ES-I3 (cell line): ENCODE results near the gene SLC25A22.

ENCODE experiments used
- H3K36me3 ChIP-seq: 2 replicates; pipeline ENCODE4 v1.6.1; 2013; ENCODE audit warnings: mild to moderate bottlenecking, low read length, control low read depth, moderate library complexity; ENCODE audit not compliant: insufficient read depth
- H3K4me1 ChIP-seq: 2 replicates; pipeline ENCODE4 v1.6.1; 2013; ENCODE audit warnings: mild to moderate bottlenecking, control low read depth, low read length; ENCODE audit not compliant: insufficient read depth
- H3K9ac ChIP-seq: 2 replicates; pipeline ENCODE4 v1.6.1; 2013; ENCODE audit warnings: low read depth, mild to moderate bottlenecking, low read length, moderate library complexity
- H3K9me3 ChIP-seq: 2 replicates; pipeline ENCODE4 v1.6.1; 2013; ENCODE audit warnings: mild to moderate bottlenecking, low read length, moderate library complexity; ENCODE audit not compliant: control insufficient read depth, insufficient read depth

SLC25A22 gene

DNA sequence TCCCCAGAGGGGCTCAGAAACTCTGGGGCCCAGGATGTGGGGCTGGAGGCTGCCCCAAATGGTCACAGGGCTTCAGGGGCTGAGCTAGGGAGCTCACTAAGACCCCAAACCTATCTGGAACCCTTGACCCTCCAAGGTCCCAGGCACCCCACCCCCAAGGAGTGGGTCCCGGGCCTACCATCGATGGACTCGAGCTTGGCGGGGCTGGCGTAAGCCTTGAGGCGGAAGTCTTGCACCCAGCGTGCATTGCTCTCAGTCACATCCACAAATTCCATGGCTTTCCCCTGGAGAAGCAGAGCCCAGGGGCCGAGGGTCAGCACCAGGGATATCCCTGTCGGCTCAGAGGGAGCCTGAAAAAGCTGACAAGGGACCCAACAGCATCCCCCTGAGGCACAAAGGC lies 24.3 kb downstream of the SLC25A22 start:
- Histone ChIP-seq H3K4me1 (peaks cover 5% of the 10 kb centered on the region; the same call in 1 of the 2 replicates), H3K36me3 (peaks cover 4% of the 10 kb centered on the region), H3K9me3 (no peaks in the 10 kb centered on the region), H3K9ac (no peak overlapping the region)

DNA sequence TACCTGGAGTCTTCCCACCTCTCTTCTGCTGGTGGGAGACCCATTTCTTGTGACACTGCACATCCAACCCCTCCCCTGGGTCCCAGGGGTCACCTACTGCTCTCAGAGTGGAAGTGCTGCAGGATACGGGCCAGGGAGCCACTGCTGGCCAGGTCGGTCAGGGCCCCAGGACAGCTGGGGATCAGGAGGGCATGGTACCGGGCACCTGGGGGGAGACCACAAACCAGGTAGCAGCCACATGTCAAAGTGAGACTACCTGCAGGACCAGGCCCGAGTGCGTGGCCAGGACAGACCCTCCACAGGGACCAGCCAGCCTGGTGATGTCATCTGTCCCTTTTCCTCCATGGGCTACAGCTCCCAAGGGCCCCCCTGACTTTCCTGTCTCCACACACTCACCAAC lies 24.7 kb downstream of the SLC25A22 start:
- Histone ChIP-seq H3K4me1 (peaks cover 5% of the 10 kb centered on the region; the same call in 1 of the 2 replicates), H3K36me3 (peaks cover 4% of the 10 kb centered on the region), H3K9ac (no peak overlapping the region), H3K9me3 (no peaks in the 10 kb centered on the region)

DNA sequence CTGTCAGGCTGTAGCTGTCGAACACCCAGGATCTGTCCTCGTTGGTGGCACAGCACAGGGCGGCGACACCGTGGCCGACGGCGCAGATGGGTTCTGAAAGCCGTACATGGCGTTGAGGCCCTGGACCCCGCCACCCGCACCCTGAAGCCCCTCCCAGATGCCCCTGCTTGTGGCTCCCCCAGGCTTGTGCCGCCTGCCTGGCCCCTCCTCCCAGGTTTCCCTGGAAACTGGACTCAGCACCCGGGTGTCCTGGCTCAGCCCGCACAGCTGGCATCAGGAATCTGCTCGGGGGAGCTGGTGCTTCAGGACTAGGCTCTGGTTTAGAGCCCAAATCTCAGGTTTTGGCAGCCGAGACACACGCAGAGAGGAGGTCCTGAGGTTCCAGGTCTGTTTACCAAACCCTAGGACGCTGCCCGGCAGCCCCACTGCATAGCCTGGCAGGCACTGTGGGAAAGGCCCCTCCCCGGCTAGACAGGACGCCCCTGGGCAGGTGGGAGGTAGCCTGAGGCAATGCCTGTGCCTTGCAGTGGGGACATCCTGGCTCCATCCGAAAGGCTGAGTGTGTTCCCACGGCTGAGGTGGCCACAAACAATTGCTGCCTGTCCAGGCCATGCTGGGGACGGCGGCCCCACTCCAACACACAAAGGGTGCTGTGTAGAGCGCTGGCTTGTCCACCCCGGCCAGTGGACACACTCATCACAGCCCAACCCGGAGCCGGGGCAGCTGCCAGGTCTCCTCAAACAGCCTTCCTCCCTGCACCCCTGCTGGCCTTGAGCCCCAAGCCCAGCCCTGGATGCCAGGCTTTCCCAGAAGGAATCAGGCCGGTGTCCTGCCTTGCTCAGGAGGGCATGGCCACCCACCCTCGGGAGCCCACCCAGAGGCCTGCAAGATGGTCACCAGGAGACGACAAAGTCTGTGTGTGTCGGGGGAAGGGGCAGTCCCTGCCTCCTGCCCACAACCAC lies 25.4 kb downstream of the SLC25A22 start:
- H3K36me3 ChIP-seq = peaks cover 4% of the 10 kb centered on the region
- peaks cover 5% of the 10 kb centered on the region; the same call in 1 of the 2 replicates for H3K4me1 ChIP-seq
- H3K9me3 ChIP-seq = no peaks in the 10 kb centered on the region
- no peak overlapping the region for H3K9ac ChIP-seq

- H3K4me1 ChIP-seq = peaks cover 5% of the 10 kb centered on the region; the same call in 1 of the 2 replicates
- H3K9me3 ChIP-seq = no peaks in the 10 kb centered on the region
- peaks cover 8% of the 10 kb centered on the region for H3K36me3 ChIP-seq
- no peak overlapping the region for H3K9ac ChIP-seq
These were observed 26.4 kb downstream of the SLC25A22 start for GRCh38 chr11:771617-772204.

- Histone ChIP-seq H3K9ac (no peak overlapping the region), H3K9me3 (no peaks in the 10 kb centered on the region), H3K4me1 (peaks cover 5% of the 10 kb centered on the region; the same call in 1 of the 2 replicates), H3K36me3 (peaks cover 10% of the 10 kb centered on the region)
These were observed 27.2 kb downstream of the SLC25A22 start for GRCh38 chr11:770642-771616.

DNA sequence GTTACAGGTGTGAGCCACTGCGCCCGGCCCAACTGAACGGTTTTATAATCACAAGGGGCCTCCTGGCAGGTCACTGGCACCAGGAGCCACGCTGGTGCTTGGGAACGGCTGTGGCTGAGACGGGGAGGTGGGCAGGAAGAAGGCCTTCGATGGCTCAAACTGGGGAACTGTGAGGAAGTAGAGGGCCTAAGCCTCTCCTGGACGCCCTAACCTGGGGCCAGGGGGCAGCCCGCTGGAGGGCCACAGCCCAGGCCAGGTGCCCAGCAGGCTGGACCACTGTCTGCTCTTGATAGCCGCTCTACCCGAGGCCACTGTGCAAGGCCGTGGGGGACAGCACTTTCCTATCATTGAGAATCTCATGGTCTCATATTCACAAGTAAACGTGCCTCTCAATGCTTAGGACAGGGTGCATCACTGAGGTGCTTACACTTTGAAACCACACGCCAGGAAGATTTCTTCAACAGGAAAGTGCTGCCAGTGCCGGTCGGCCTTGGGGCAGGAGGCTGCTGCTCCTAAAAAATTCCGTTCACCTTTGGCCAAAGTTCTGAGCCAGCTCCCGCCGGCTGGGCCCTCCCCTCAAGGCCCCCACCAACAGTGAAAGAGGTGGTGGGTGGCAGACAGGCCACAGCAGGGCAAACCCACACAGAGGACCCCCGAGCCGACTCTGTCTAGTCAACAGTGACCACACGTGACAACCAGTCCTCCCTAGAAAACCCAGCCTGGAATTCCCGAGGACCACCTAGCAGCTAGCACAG lies 28.0 kb downstream of the SLC25A22 start:
- no peak overlapping the region for H3K9ac ChIP-seq
- no peaks in the 10 kb centered on the region; the same call in 1 of the 2 replicates for H3K4me1 ChIP-seq
- no peaks in the 10 kb centered on the region for H3K9me3 ChIP-seq
- peaks cover 10% of the 10 kb centered on the region for H3K36me3 ChIP-seq

- Histone ChIP-seq H3K9me3 (no peaks in the 10 kb centered on the region), H3K9ac (no peak overlapping the region), H3K4me1 (peaks cover 6% of the 10 kb centered on the region; the same call in 1 of the 2 replicates), H3K36me3 (peaks cover 28% of the 10 kb centered on the region)
These were observed 30.8 kb downstream of the SLC25A22 start for GRCh38 chr11:767238-767637.

DNA sequence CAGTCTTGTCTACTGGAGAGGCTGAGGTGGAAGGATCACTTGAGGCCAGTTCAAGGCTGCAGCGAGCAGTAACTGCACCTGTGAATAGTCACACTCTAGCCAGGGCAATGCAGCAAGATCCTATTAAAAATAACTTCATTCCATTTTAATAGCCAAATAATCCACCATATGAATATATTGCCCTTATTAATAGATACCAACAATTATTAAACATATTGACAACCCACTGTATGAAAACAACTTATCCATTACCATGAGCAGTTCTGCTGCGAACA lies 31.2 kb downstream of the SLC25A22 start:
- Histone ChIP-seq H3K4me1 (peaks cover 6% of the 10 kb centered on the region; the same call in 1 of the 2 replicates), H3K36me3 (peaks cover 29% of the 10 kb centered on the region), H3K9ac (no peak overlapping the region), H3K9me3 (no peaks in the 10 kb centered on the region)

DNA sequence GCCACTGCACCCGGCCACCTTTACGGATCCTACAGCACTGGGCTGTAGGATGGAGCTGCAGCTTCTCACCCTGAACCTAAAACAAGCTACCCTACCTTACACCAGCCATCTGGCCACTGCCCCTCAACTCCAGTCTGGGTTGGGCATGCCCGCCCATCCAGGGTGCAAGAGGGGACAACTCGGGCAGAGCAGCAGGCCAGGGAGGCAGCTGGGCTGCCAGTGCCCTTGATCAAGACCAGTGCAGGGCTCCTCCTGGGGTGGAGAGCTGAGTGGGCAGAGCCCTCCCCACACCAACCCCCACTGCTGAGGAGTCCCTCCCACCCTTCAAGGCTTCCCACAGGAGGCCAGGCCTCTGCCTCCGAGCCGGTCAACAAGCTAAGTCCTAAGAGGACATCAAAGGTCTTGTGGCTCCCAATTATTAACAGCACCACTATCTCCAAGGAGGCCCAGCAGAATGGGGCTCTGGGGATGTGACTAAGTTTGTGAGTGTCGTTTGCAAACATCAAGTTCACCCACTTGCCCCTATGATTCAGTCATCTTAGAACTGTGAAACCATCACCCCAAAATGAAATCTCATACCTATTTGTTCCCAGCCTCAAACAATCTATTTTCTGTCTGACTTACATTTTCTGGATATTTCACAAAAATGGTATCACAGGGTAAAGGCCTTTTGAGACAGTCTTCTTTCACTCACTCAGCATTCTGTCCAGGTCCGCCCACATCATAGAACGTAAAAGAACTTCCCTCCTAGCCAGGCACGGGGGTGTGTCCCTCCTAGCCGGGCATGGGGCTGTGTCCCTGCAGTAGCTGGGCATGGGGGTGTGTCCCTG lies 31.8 kb downstream of the SLC25A22 start:
- Histone ChIP-seq H3K4me1 (peaks cover 6% of the 10 kb centered on the region; the same call in 1 of the 2 replicates), H3K9me3 (no peaks in the 10 kb centered on the region), H3K36me3 (peaks cover 30% of the 10 kb centered on the region), H3K9ac (no peak overlapping the region)

GRCh38 chr11:765802-766091 lies 32.3 kb downstream of the SLC25A22 start:
- Histone ChIP-seq H3K36me3 (peaks cover 32% of the 10 kb centered on the region), H3K4me1 (peaks cover 6% of the 10 kb centered on the region; the same call in 1 of the 2 replicates), H3K9ac (no peak overlapping the region), H3K9me3 (no peaks in the 10 kb centered on the region)

DNA sequence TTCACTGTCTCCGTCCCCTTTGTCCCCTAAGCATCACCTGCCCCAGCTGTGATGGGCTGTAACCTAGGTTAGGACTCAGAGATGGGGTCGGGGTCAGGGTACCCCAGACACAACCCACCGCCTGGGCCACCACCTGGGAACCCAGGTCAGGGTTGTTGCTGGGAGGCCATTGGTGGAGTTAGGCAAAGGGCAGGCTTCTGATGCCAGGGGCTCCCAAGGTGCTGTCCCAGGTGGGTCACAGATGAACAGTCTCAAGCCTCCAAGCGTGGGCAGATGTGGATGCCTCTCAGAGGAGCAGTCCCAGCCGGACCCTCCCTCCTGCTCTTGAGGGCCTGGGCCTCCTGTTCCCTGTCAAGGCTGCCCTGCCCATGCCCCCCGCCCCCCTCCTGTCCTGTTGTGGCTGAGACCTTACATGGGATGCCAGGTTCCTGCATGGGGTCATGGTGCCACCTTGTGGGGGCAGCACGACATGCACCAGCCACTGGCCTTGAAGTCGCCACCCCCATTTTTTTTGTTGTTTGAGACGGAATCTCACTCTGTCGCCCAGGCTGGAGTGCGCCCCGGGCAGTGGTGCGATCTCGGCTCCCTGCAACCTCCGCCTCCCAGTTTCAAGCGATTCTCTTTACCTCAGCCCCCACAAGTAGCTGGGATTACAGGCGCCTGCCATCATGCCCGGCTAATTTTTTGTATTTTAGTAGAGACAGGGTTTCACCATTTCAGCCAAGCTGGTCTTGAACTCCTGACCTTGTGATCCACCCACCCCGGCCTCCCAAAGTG lies 32.9 kb downstream of the SLC25A22 start:
- H3K4me1 ChIP-seq = peaks cover 6% of the 10 kb centered on the region; the same call in 1 of the 2 replicates
- peaks cover 34% of the 10 kb centered on the region for H3K36me3 ChIP-seq
- H3K9ac ChIP-seq = no peak overlapping the region
- H3K9me3 ChIP-seq = no peaks in the 10 kb centered on the region

GRCh38 chr11:764322-765024 lies 33.6 kb downstream of the SLC25A22 start:
- Histone ChIP-seq H3K9me3 (no peaks in the 10 kb centered on the region), H3K9ac (no peak overlapping the region), H3K4me1 (peaks cover 6% of the 10 kb centered on the region; the same call in 1 of the 2 replicates), H3K36me3 (peaks cover 39% of the 10 kb centered on the region)
